Esophagus muscularis mucosa (tissue), 3 donors: ENCODE measurements around the gene MVB12B.

ENCODE experiments used
- CTCF ChIP-seq, 3 experiments: fragments of 200-600 bp in 2 of 3; fragments of 450-650 bp in 1 of 3; sonication (generic) in 2 of 3; IDR thresholded peaks; one replicate each; pipeline ENCODE4 v1.5.1; 2017 to 2019; ENCODE audit warnings: antibody characterized with exemption in 3 of 3, mild to moderate bottlenecking in 2 of 3, moderate library complexity in 1 of 3
- POLR2A ChIP-seq: fragments of 450-650 bp; IDR thresholded peaks from one replicate; pipeline ENCODE4 v1.6.1; 2017; ENCODE audit warnings: antibody characterized with exemption, moderate library complexity, mild to moderate bottlenecking, low read depth
- POLR2AphosphoS5 ChIP-seq, 2 donors: sonication (generic); formaldehyde crosslinking; IDR thresholded peaks; one replicate each; pipeline ENCODE4 v1.6.1; 2017; ENCODE audit warnings: antibody characterized with exemption in 2 of 2

GRCh38 chr9:126357074-126357473, 30.4 kb downstream of the MVB12B start:
- TF ChIP-seq CTCF (IDR thresholded peaks at IDR 0.05) (no peak), POLR2A (no peak), POLR2AphosphoS5 (IDR thresholded peaks at IDR 0.05) (no peak)
